Spinal cord (tissue), 10 donors: Measurements from ENCODE around the gene BCL6. TPM values are rescaled to one million over a fixed set of nuclear protein-coding genes. Genes with fewer than 3 reads are reported as not detected.
A peak's percentile ranks its signal among the peaks of the same experiment; 100 is the strongest.

ENCODE experiments used
- DNase-seq, 6 donors: peaks; one replicate each; pipeline versions ENCODE4 v3.0.0 to v3.0.0-alpha.2; 2013 to 2015; ENCODE audit warnings: low spot score in 6 of 6, low read depth in 4 of 6
- H3K27ac ChIP-seq: one replicate; pipeline ENCODE4 v1.5.1; 2013; ENCODE audit warnings: low read depth, low read length, control low read depth
- H3K27me3 ChIP-seq: one replicate; pipeline ENCODE4 v1.6.1; 2013; ENCODE audit warnings: low read length; ENCODE audit not compliant: control insufficient read depth, insufficient read depth
- H3K36me3 ChIP-seq: one replicate; pipeline ENCODE4 v1.6.1; 2013; ENCODE audit warnings: low read length; ENCODE audit not compliant: control insufficient read depth, insufficient read depth
- H3K4me1 ChIP-seq: one replicate; pipeline ENCODE4 v1.6.1; 2013; ENCODE audit warnings: low read length; ENCODE audit not compliant: control insufficient read depth, insufficient read depth
- H3K4me3 ChIP-seq: one replicate; pipeline ENCODE4 v1.5.1; 2013; ENCODE audit warnings: low read depth, low read length, control low read depth
- H3K9me3 ChIP-seq: one replicate; pipeline ENCODE4 v1.6.1; 2013; ENCODE audit warnings: low read length; ENCODE audit not compliant: control insufficient read depth, insufficient read depth
- WGBS: methylation state at CpG from one replicate; pipeline ENCODE4 v1.1.5; 2013; ENCODE audit warnings: missing lambda C conversion rate; ENCODE audit not compliant: insufficient coverage; 5-methylcytosine and 5-hydroxymethylcytosine counted together
- polyA plus RNA-seq, 2 donors: library from polyadenylated mRNA; unstranded; fragments of 120-200 nt; gene quantifications; one replicate each; pipeline ENCODE4 v1.2.1, GENCODE V29; 2013; ENCODE audit not compliant: insufficient read length in 2 of 2
- total RNA-seq, 2 donors: library from RNA; depleted of rRNA in 1 of 2; stranded (reverse); fragments of 120-200 nt in 1 of 2; fragments of >200 nt in 1 of 2; gene quantifications; one replicate each; pipeline versions ENCODE4 v1.2.3 to v1.2.4, GENCODE V29; 2013 to 2014
- donor health status: healthy.

The BCL6 gene
- total and polyA plus RNA-seq, 4 donors: 14.5 to 38.5 (median 27.3) TPM

- 100% methylated on average over 1 of the region's 2 CpGs for WGBS
- H3K4me1 ChIP-seq: no peaks in the 10 kb centered on the region
- H3K27me3 ChIP-seq: no peaks in the 10 kb centered on the region
- no peak for DNase-seq
- no peaks in the 10 kb centered on the region for H3K36me3 ChIP-seq
- no peak overlapping the region for H3K27ac ChIP-seq
- no peak overlapping the region for H3K4me3 ChIP-seq
- H3K9me3 ChIP-seq: no peaks in the 10 kb centered on the region
Observed at GRCh38 chr3:187778726-187779125, 33.5 kb upstream of the BCL6 start.

DNA sequence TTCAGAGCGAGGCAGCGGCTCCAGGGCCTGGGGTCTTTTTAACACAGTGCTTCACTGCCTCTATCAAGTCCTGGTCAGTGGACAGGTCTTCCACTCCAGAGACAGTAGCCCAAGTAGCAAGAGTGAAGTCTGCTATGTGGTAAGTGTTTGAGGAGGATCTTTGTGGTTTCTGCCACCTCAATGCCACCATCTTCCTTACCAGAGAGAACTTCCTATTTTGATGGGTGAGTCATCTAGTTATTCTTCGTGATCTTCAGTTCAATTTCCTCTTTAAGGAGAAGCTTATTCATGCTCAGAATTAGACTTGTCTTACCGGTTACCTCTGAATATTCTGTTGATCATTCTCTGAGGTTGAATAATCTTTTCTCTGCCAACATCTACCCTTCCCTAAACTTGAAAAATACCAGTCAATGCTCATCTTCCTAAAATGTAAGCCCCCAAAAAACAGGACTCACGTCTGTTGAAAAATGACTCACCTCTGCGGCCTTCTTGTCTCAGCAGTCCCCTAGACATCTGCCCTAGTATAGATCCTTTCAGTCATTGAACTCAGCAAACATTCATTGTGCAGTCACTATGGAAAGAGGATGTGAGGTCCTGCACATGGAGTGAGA is 32.2 kb upstream of the BCL6 start:
- no peaks in the 10 kb centered on the region for H3K27me3 ChIP-seq
- H3K9me3 ChIP-seq: no peaks in the 10 kb centered on the region
- DNase-seq: no peak
- H3K4me1 ChIP-seq: no peaks in the 10 kb centered on the region
- no peak overlapping the region for H3K4me3 ChIP-seq
- no peaks in the 10 kb centered on the region for H3K36me3 ChIP-seq
- H3K27ac ChIP-seq: no peak overlapping the region
- WGBS: 71% methylated on average over 3 of the region's 6 CpGs

GRCh38 chr3:187775549-187775948 is 30.3 kb upstream of the BCL6 start:
- WGBS: no CpG with 5 or more reads among the region's 1 CpG
- no peak overlapping the region for H3K27ac ChIP-seq
- no peaks in the 10 kb centered on the region for H3K27me3 ChIP-seq
- no peaks in the 10 kb centered on the region for H3K4me1 ChIP-seq
- no peak for DNase-seq
- no peaks in the 10 kb centered on the region for H3K9me3 ChIP-seq
- H3K4me3 ChIP-seq: no peak overlapping the region
- no peaks in the 10 kb centered on the region for H3K36me3 ChIP-seq

DNA sequence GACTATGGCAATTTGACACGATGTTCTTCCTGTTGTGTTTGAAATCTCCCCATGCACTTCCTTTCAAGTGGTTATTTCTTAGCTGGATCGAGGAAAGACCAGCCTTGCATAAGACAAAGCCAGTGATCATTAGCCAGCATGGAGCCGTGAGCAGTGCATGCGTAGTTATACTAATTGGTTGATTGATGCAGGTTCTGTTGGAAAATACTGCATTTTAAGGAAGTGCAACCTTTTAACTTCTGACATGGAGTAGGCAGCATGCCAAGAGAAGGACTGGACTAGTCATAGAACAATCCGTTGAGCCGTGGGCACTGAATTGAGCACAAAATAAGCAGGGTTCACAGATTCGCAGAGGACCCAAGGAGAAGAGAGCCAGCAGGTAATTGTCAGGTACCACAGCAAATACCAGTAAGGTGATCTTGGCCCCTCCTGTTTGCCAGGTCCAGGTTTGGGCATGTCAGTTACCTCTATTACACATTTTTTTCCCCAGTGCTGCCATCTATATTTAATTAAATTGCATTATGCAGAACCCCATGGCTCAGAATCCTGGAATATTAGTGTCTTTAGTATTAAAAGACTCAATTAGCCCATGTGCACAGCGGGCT is 29.0 kb upstream of the BCL6 start:
- no peaks in the 10 kb centered on the region for H3K36me3 ChIP-seq
- H3K4me1 ChIP-seq: no peaks in the 10 kb centered on the region
- H3K27me3 ChIP-seq: no peaks in the 10 kb centered on the region
- DNase-seq: no peak
- 55% methylated on average over 6 of the region's 8 CpGs for WGBS
- no peak overlapping the region for H3K4me3 ChIP-seq
- H3K9me3 ChIP-seq: no peaks in the 10 kb centered on the region
- H3K27ac ChIP-seq: no peak overlapping the region

DNA sequence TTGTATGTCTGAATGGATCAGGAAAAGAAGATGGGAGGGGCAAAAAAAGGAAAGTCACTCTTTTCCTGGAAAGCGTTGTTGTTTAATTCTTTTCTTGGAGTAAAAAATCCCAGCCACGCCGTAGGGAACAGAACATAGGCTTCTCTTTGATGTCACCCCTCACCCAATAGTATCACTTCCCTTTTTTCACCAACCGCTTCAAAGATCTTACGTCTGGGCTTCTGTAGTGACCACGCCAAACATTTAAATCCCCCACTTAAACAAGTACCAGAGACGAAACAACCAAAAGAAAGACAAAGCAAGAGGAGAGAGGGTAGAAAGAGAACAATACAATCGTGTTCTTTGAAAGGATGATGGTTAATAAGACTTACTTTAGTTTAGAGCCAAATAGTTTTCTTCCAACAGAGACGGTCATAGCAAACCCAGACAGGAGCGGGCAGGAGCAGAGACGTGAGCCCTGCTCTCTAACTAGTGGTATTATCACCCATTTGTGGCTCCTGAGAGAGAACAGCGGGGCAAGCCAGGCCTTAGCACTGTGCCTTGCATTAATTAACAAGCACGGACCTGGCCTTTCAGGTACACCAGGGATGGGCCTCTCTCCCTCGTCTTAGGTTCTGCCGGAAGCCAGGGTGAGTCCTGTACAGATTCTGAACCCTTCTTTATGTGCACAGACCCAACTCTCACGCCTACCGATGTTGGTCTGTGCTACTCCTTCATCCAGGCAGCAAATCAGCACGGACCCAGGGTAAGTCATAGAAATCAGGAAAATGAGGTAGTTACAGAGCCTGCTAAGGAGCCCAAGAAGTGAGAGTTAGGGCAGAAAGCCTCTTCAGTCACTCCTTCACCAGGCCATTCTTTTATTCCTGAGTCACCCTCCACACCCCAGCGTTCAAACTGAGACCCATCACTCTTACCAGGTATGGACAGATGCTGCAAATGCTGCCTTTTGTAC is 28.2 kb upstream of the BCL6 start:
- Histone ChIP-seq H3K4me1 (no peaks in the 10 kb centered on the region), H3K27ac (no peak overlapping the region), H3K4me3 (no peak overlapping the region), H3K36me3 (no peaks in the 10 kb centered on the region), H3K27me3 (no peaks in the 10 kb centered on the region), H3K9me3 (no peaks in the 10 kb centered on the region)
- DNase-seq: no peak
- WGBS: 80% methylated on average over 10 of the region's 19 CpGs

GRCh38 chr3:187770224-187770623 is 25.0 kb upstream of the BCL6 start:
- H3K4me1 ChIP-seq: no peaks in the 10 kb centered on the region
- H3K4me3 ChIP-seq: no peak overlapping the region
- H3K27ac ChIP-seq: no peak overlapping the region
- 90% methylated on average over 1 of the region's 1 CpG for WGBS
- peak in 1 of 6 donors; percentile 52 for DNase-seq
- H3K27me3 ChIP-seq: no peaks in the 10 kb centered on the region
- no peaks in the 10 kb centered on the region for H3K36me3 ChIP-seq
- no peaks in the 10 kb centered on the region for H3K9me3 ChIP-seq

DNA sequence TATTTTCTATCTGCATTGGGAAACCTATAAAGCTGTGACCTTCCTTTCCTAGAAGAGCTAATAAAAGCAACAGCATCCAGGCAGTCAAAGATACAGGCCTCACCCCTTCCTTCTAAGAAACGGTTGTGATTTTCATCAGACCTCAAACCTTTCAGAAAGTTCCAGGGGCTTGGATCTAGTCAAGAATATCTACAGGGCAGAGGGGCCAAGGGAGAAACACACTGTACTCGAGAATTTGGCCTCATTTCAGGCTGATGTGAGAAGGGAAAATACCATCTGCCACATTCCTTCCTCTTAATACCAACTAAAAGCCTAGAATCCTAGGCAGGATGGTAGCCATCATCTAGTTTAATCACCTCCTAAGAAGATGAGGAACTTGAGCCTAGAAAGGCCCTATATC is 24.5 kb upstream of the BCL6 start:
- H3K27me3 ChIP-seq: no peaks in the 10 kb centered on the region
- no peaks in the 10 kb centered on the region for H3K9me3 ChIP-seq
- H3K4me3 ChIP-seq: no peak overlapping the region
- H3K27ac ChIP-seq: no peak overlapping the region
- no peaks in the 10 kb centered on the region for H3K4me1 ChIP-seq
- no CpG with 5 or more reads among the region's 2 CpGs for WGBS
- no peak for DNase-seq
- H3K36me3 ChIP-seq: no peaks in the 10 kb centered on the region

GRCh38 chr3:187767266-187768012 is 22.2 kb upstream of the BCL6 start:
- WGBS: 100% methylated on average over 1 of the region's 3 CpGs

GRCh38 chr3:187765342-187765741 is 20.1 kb upstream of the BCL6 start:
- Histone ChIP-seq H3K27ac (no peak overlapping the region), H3K27me3 (no peaks in the 10 kb centered on the region), H3K9me3 (no peaks in the 10 kb centered on the region), H3K4me3 (no peak overlapping the region), H3K36me3 (no peaks in the 10 kb centered on the region), H3K4me1 (no peaks in the 10 kb centered on the region)
- WGBS: no CpG with 5 or more reads among the region's 2 CpGs
- DNase-seq: no peak

More at GRCh38 chr3:187767266-187768012, 22.2 kb upstream of the BCL6 start:
- no peaks in the 10 kb centered on the region for H3K9me3 ChIP-seq
- no peaks in the 10 kb centered on the region for H3K4me1 ChIP-seq
- no peak overlapping the region for H3K27ac ChIP-seq
- H3K36me3 ChIP-seq: no peaks in the 10 kb centered on the region
- no peak overlapping the region for H3K4me3 ChIP-seq
- DNase-seq: no peak
- H3K27me3 ChIP-seq: no peaks in the 10 kb centered on the region
